Stimulated activated naive CD4-positive, alpha-beta T cell treated with Interleukin-2 at 50 U/mL for 16 hours (primary cell): ENCODE measurements around the gene PMEPA1.

Source experiments
- DNase-seq: peaks from one replicate; lab custom pipeline; 2025; lab: John Stamatoyannopoulos, UW

The PMEPA1 gene

GRCh38 chr20:57622579-57623381, 87.0 kb downstream of the PMEPA1 start:
- peak; percentile 61 for DNase-seq

DNA sequence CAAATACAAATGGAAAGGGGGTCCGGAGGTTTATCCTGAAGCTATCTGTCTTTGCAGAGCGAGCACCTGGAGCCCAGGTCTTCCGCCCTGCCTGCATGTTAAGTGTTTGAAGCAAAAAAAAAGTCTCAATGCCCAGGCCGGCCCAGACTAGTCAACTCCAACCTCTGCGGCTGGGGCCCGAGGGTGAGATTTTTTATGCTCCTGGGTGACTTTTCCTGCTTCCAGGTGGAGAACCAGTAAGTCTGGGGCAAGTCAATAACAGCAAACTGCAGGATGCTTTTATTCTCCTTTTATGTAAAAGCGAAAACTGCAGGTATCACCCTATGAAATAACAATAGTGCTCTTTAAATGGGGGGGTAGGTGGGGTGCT, 87.6 kb downstream of the PMEPA1 start:
- DNase-seq: no peak

DNA sequence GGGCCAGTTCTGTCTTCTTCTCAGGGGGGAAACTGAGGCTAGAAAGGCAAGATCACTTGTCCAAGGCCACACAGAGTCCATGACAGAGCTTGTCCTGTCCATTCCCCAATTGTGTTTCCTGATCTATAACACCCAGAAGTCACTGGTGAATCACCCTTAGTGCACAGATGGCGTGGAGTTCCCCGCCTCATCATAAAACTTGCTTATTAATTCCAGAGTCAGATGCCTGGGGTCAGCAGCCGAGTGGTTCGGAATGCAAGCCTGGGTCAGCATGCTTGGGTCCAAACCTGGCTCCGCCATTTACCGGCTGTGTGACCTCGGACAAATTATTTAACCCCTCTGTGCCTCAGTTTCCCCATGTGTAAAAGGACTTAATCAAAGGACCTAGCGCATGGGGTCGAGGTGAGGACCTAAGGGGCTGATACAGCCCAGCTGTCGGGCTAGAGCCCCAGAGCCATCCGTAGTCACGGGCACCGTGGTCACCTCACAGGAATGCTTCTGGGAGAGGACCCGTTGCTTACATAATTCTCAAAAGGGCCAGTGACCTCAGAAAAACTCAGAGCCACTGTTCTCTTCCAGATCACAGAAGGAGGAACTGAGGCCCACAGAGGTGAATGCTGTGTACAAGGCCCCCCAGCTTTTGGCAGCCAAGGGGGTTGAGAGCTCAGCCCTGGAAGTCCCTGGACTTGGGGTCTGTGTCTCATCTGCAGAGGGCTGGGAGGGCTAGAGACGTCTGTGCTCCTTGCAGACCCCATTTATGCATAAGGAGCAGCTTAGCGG, 88.2 kb downstream of the PMEPA1 start:
- DNase-seq: no peak

GRCh38 chr20:57620999-57621398, 88.8 kb downstream of the PMEPA1 start:
- DNase-seq: no peak

DNA sequence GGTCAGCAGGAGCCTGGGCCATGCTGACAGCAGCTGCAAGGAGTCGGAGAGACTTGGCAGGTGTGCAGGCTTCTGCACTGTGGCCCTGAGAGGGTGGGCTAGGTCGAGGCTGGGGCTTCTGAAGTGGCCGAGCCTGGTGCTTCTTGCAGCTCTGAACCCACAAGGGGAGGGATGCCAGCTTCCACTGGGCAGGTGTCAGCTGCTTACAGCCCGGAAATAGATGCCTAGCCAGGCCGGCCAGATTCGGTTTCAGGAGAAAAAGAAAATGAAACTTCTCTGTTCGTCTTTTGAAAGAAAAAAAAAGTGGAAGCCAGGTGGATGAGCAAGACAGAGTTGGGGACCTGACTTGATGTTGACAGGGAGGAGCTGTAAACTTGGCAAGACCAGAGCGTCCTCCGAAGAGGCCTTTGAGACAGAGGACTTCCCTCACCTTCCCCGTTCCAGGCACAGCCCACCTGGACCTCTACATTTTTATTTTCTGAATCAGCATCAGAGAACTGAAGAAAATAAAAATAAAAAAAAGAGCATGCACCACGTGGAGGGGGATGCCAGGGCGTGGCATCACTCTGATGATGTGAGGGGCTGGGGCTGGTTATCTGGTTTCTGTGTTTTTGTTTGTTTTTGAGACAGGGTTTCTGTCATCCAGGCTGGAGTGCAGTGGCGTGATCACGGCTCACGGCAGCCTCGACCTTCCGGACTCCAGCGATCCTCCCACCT, 89.4 kb downstream of the PMEPA1 start, which contains the start of gene ZBP1:
ZBP1 (minus strand) TSS at position 153 of the 717 bp plus-strand sequence; CDS start at position 22, 131 bp downstream.
- peak; percentile 29 for DNase-seq

DNA sequence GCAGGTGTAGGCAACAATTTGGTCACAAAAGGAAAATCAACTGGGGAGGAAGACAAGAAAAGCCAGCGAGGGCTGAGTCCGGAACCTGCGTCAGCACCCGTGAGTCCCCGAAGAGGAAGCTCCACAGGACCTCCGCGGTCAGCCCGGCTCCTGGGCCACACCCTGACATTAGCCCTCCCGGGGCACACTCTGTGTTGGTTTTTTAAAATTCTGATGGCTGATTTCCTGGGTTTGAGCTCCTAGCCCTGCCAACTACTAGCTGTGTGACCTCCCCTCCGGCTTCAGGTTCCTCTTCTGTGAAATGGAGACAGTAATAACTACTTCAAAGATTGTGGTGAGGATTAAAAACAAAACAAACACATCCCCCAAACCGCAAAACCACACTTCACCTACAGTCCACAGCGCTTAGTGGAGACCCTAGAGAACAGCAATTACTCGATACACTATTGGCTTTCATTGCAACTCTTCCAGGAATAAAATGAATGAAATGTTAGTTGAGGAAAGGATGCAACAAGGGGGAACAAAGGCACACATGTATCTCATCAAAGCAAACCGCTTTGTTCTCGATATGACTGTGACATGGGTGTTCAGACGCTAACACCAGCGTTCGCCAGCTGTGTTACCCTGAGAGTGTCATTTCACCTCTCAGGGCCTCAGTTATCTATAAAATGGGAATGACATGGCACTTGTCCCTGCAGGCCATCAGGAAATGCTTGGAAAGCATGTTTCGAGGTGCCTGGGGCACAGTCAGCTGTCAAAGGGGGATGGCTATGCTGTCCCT, 90.6 kb downstream of the PMEPA1 start:
- peak; percentile 71 for DNase-seq

DNA sequence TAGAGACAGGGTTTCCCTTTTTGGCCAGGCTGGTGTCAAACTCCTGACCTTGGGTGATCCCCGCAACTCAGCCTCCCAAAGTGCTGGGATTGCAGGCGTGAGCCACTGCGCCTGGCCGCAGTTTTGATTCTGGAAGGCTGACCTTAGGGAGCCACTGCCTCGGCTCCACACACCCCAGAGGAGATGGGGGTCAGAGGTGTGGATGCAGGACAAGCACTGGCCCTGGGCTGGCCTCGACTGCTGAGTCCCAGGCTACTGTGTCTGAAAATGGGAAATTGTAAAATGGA, 91.1 kb downstream of the PMEPA1 start:
- no peak for DNase-seq

DNA sequence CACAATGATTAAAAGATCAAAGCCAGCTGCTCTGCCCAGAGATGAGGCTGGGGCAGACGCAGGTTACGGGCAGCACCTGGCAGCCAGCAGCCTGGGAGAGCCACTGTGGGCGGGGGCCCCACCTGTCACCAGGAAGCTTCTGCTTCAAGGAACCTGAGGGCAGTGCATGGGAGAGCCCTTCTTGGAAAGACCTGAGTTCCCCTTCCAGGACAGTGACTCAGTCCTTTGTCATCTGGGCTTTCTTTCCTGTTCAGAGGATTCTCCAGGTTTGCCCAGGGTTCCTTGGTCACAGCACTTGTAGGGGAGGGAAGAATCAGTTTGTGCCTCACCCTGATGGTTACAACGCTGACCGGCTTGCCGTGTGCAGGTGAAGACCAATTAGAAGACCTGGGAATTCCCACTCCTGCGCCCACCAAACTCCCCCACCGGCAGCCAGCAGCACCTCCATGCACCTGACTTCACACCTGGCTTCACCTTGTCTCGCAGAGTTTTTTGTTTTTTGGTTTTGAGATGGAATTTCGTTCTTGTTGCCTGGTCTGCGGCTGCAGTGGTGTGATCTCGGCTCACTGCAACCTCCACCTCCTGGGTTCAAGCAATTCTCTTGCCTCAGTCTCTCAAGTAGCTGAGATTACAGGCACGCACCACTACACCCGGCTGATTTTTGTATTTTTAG, 91.6 kb downstream of the PMEPA1 start:
- DNase-seq: peak; percentile 14

DNA sequence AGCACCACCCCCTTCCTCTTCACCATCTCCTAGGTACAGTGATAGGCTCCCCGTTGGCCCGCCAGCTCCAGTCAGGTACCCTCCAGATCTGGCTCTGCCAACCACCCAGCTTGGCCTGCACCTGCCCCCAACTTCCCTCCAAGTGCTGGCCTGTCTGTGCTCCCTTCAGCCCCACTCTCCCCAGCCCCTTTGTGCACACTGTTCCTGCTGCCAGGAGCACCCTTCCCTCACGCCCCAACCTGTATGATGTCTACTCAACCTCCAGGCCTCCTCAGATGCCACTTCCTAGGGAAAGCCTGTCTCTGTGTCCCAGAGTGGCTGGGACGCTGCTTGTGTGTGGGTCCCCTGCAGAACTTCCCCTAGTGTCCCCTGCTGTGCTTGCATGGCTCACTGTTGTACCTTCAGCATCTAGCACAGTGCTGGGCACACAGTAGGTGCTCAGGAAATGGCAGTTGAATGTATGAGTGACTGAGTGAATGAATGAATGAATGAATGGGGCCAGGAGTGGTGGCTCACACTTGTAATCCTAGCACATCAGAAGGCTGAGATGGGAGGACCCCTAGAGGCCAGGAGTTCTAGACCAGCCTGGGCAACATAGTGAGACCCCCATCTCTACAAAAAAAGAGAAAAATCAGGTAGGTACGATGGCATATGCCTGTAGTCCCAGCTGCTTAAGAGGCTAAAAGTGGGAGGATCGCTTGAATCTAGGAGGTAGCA, 92.6 kb downstream of the PMEPA1 start:
- no peak for DNase-seq

DNA sequence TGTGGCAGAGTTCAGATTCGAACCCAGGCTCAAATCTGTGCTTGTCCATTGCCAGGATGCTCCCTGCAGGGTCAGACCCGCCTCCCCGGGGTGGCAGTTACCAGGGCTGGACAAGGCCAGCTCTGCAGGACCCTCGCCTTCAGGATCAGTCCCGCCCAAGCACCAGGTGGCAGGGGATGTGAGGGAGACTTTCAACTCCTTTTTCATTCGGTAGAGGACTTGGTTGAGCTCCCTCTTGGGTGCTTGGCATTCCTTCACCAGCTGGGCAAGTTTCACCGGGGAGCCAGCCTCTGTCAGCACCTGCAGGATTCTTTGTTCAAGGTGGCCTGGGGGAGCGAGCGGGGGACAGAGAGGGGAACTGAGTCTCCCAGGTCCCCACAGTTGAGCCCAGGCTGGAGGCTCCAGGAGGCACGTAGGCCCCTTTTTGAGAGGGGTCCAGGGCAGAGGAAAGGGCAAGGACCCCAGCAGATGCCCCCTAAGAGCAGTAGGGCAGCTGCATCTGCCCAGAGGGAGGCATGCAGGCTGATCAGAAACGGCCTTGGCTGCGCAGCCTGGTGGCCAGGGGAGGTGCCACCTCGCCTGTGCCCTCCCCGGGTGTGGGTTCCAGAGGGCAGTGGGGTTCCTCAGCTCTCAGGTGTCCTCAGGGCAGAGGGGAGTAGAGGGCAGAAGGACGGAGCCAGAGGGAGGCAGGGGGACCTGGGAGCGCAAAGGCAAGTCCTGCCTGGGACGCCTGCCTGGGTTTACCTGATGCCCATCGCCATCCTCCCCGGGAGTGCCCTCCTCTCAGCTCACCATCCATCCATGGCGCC, 93.5 kb downstream of the PMEPA1 start:
- DNase-seq: no peak

DNA sequence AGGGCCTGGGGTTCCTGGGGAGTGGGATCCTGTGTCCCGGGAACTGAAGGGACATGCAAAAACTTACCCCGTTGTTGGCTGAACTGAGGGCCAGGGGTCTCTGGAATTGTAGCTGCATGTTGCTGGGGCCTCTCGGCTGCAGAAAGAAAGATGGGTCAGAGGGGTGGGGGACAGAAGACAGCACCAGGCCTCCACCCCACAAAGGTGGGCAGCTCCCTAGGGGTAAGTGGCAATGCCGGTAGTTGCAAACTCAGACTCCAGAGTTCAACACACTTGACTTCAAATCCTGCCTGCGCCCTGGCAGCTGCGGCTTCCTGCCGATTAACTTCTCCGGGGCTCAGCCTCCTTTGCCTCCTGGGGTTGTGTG, 94.4 kb downstream of the PMEPA1 start:
- no peak for DNase-seq

- no peak for DNase-seq
Observed at GRCh38 chr20:57614490-57615444, 95.0 kb downstream of the PMEPA1 start.

GRCh38 chr20:57613481-57613921, 96.3 kb downstream of the PMEPA1 start:
- no peak for DNase-seq

GRCh38 chr20:57612916-57613315, 96.9 kb downstream of the PMEPA1 start:
- DNase-seq: no peak

DNA sequence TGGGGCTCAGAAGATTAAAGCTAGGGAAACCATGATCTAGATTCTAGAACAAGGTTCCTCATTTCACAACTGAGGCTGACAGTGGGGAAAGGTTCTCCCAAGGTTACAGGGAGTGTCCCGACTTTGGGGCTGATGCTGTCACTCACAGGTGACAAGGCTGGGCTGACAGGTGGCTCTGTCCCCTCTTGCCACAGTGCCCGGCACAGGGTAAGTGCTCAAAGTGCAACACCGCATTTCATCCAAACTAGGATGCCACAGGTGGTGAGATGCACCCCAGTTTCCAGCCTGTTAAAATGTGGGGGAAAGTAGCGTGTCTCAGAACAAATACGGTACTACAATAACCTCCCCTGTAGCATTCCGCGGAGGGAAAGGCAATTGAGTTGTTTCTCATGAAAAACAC, 97.4 kb downstream of the PMEPA1 start:
- DNase-seq: no peak

DNA sequence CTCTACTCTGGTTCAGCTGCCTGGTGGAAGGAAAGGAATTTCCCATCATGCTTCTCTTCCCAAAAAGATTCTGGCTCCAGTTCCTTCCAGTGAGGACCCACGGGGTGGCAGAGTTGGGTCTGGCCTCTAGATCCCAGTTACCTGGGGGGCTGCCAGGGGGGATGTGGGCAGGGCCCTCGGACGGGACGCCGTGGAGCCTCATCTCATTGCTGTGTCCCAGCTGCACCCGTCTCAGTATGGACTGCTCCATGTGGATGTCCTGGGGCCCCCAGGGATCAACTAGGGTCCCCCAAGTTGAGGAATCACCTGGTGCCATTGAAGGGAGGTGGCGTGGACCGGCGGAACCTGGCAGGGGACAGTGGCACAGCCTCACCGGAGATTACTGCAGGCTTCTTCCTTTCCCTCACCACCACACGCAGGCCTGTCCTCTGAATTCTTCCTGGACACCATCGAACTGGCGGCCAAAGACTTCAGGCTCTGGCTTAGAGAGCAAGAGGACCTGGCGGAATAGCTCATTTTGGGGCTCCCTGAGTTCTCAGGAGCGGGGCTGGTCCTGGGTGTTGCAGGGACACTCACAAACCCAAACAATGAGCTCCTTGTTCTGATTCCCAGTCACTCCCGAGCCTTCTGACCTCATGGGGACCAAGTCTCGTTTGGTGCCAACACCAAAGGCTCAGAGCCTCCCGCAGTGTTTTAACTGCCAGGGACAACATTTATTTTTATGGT, 98.1 kb downstream of the PMEPA1 start:
- no peak for DNase-seq

DNA sequence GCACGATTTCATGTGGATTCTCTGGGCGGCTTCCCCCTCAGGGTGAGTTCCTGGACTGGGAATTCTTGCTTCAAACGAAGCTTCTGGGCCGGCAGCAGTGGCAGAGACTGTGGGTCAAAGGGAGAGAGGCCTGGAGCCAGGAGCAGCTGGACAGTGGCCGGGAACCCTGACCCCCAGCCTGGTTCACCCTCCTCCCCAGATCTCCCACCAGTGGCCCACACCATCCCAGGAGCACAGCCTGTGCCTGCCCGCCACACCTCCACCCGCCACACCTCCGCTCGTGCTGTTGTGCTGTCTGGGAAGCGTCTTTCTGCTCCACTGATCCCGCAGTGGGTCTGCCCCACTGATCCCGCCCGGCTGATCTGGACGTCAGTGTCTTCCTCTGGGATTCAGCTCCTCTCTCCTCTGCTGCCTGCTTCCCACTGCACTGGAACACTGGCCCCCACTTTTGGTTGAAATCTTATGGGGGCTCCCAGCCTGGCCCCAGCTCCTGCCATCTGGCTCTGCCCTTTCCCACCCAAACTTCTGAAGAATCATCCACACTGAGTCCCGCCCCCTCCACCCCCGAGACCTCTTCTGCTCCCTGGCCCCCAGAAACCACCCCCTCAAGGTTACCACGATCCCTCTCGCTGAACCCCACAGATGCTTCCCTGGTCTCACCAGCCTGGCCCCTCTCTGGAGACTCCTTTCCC, 99.4 kb downstream of the PMEPA1 start:
- no peak for DNase-seq

DNA sequence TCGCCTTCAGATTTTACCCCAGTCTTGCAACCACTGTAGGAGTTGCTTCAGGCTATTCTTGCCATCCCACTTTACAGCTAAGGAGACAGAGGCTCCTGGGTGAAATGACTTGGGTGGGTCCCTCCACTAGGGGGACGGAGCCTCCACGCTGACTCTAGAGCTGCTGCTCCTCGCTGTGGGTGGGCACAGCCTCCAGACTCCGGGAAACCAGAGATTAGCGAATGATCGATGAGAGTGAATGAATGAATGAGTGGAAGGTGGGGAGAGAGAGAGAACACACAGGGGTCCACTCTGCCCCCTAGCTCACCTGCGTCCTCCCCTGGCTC, 100.0 kb downstream of the PMEPA1 start:
- no peak for DNase-seq
